ENCODE measurements around the gene RPL21. TPM values are rescaled to one million over a fixed set of nuclear protein-coding genes. Genes with fewer than 3 reads are reported as not detected.

RPL21 gene
- total RNA-seq, 2 experiments from 2014 or later = 1,401 to 1,445 TPM

DNA sequence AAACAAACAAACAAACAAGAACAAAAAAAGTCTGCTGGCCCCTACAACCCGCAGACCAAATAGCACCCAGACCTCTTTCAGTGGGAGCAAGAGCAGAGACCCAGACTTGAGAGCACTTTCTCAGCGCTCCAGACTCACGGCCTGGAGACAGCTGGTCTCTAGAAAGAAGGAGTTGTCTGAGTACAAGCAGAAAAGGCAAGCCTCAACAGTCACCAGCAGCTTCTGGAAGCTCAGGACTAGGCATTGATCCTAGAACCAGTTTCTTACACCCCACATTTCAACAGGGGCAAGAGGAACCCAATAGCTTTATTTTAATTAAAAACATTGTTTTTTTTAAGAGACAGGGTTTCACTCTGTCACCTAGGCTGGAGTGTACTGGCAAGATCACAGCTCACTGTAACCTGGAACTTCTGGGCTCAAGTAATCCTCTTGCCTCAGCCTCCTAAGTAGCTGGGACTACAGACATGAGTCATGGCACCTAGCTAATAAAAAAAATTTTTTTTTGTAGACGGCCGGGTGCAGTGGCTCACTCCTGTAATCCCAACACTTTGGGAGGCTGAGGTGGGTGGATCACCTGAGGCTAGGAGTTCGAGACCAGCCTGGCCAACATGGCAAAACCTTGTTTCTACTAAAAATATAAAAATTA lies 49.7 kb downstream of the RPL21 start:
- CTCF ChIA-PET = interaction anchor here (0.6 to 1.7 kb wide), 6 partner anchors 22 to 316 kb away, joined by 3 to 6 read pairs (median 3); partner anchors contain the start of gene RASL11A
- Mint-ChIP-seq H3K27me3 (no peaks in the 10 kb centered on the region), H3K9me3 (peaks cover 6% of the 10 kb centered on the region), H3K36me3 (ENCODE audit: low read depth) (no peaks in the 10 kb centered on the region), H3K4me3 (no peak overlapping the region), H3K4me1 (ENCODE audit: low read depth) (peaks cover 13% of the 10 kb centered on the region), H3K27ac (no peak overlapping the region)
- POLR2A ChIA-PET = interaction anchor here (1.1 kb wide), 1 partner anchor 43 kb away, joined by 3 read pairs; no protein-coding TSS in a partner anchor
- DNase-seq = no peak
- TF ChIP-seq CTCF (IDR thresholded peaks at IDR 0.05) = no peak
- intact Hi-C loops (cut with micrococcal nuclease) = no loop called here
- ATAC-seq = no peak

GRCh38 chr13:27302643-27303262 lies 51.4 kb downstream of the RPL21 start:
- Mint-ChIP-seq H3K27me3 (no peaks in the 10 kb centered on the region), H3K36me3 (ENCODE audit: low read depth) (no peaks in the 10 kb centered on the region), H3K27ac (peak overlapping the region; percentile 12), H3K9me3 (peaks cover 6% of the 10 kb centered on the region), H3K4me1 (ENCODE audit: low read depth) (peaks cover 20% of the 10 kb centered on the region), H3K4me3 (no peak overlapping the region)
- no peak for TF ChIP-seq CTCF (IDR thresholded peaks at IDR 0.05)
- POLR2A ChIA-PET = interaction anchor here (0.6 to 0.9 kb wide), 2 partner anchors 16 to 18 kb away, joined by 3 to 4 read pairs; no protein-coding TSS in a partner anchor
- intact Hi-C loops (cut with micrococcal nuclease) = no loop called here
- no peak for ATAC-seq
- CTCF ChIA-PET = interaction anchor here (0.7 to 1.7 kb wide), 6 partner anchors 26 to 318 kb away, joined by 3 to 7 read pairs (median 4); no protein-coding TSS in a partner anchor
- no peak for DNase-seq

- ChIA-PET POLR2A (no interaction called here), CTCF (no interaction called here)
- intact Hi-C loops (cut with micrococcal nuclease) = no loop called here
- Mint-ChIP-seq H3K27ac (no peak overlapping the region), H3K4me1 (ENCODE audit: low read depth) (peaks cover 21% of the 10 kb centered on the region), H3K36me3 (ENCODE audit: low read depth) (no peaks in the 10 kb centered on the region), H3K27me3 (no peaks in the 10 kb centered on the region), H3K4me3 (no peak overlapping the region), H3K9me3 (peaks cover 6% of the 10 kb centered on the region)
- no peak for DNase-seq
- ATAC-seq = no peak
- no peak for TF ChIP-seq CTCF (IDR thresholded peaks at IDR 0.05)
These were observed 52.7 kb downstream of the RPL21 start for GRCh38 chr13:27304099-27304498.

DNA sequence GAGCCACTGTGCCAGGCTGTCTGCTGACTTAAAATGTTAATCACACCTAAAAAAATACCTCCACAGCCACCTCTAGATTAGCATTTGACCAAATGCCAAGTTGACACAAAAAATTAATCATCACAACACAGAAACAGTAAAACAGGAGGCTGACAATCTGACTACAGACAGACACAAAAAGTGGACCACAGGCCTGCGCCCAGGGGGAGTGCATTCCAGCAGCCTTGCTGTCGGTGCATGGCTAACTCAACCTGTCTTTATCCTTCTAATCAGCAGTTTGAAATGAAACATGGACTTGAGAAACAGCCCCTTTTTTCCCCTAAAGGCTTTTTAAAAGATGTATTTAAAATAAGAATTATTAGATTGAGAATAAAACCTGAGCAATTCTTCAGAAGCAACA lies 53.3 kb downstream of the RPL21 start:
- ChIA-PET POLR2A (no interaction called here), CTCF (no interaction called here)
- Mint-ChIP-seq H3K9me3 (peaks cover 6% of the 10 kb centered on the region), H3K4me1 (ENCODE audit: low read depth) (peaks cover 22% of the 10 kb centered on the region), H3K36me3 (ENCODE audit: low read depth) (no peaks in the 10 kb centered on the region), H3K27me3 (no peaks in the 10 kb centered on the region), H3K27ac (no peak overlapping the region), H3K4me3 (no peak overlapping the region)
- ATAC-seq (no peak), DNase-seq (no peak)
- intact Hi-C loops (cut with micrococcal nuclease) = no loop called here
- no peak for TF ChIP-seq CTCF (IDR thresholded peaks at IDR 0.05)

Other genes with a start within 250 kb of the RPL21 start
- gene USP12, start 79.7 kb upstream of the RPL21 start, total RNA-seq = 10 to 100 TPM; 35.7 to 40.1 TPM
- gene RASL11A, start 19.3 kb downstream of the RPL21 start, total RNA-seq = 1 to 10 TPM; 2.7 to 3.1 TPM
- gene GTF3A, start 173.1 kb downstream of the RPL21 start, total RNA-seq = 100 to 1,000 TPM; 278 to 282 TPM
- gene MTIF3, start 199.0 kb downstream of the RPL21 start, total RNA-seq = 10 to 100 TPM; 28.0 to 29.6 TPM

Measured in activated CD8-positive, alpha-beta T cell treated with anti-CD3 and anti-CD28 coated beads for 36 hours (primary cell).